ENCODE measurements around the gene ERAP2. TPM values are rescaled to one million over a fixed set of nuclear protein-coding genes. Genes with fewer than 3 reads are reported as not detected.

ERAP2 gene
- total and polyA plus RNA-seq, 2 of the 13 experiments (the other 11 are each of a cell fraction or from before 2014, with no cell fraction given) = 12.8 to 16.6 TPM

DNA sequence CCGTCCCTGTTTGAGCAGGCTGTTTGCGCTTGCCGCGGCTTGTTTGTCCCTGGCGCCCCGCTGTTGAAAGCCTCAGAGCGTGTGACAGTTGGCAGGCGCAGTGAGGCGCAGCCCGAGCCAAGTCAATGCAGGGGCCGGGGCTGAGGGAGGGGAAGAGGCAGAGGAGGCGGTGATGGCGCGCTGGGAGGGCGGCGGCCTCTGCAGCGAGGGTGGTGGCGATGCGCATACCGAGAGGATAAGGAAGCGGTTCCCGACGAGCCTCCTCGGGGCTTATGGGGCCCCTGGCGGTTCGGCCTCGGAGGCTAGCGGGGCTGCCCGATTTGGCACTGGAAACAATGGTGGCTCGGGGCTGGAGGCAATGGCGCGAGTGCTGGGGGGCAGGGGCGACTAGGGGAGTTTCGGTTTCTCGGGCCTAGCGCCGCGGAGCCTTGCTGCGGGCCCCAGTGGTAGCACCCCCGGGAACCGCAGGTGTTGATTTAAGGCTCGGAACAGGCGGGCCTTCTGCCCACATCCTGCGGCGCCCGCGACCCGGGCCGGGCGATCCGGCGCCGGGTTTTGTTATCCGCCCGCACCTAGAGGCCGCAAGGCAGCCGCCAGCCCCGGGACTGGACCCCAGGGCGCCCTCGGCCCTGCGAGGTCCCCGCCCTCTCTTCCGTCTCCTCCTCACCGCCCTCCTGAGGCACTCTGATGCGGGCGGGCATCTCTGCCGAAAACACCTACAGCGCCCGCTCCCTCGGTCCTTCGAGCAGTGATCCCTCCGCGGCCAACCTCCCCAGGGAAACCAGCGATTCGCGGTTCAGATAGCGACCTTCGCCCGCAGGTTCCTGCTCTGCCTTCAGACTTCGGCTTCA lies 58.6 kb downstream of the ERAP2 start (continued):
- no peak for TF ChIP-seq TIGD3 (CRISPR knock-in tag; IDR thresholded peaks at IDR 0.05; ENCODE audit: borderline replicate concordance)
- TF ChIP-seq ZBTB21 (CRISPR knock-in tag; IDR thresholded peaks at IDR 0.05) = no peak
- TF ChIP-seq HDAC2 (CRISPR knock-in tag; IDR thresholded peaks at IDR 0.05) = peak; percentile 66; the same call in 1 of the 2 replicates
- TF ChIP-seq USF2 (IDR thresholded peaks at IDR 0.05; ENCODE audit: low read depth, low read length) = no peak
- no peak for TF ChIP-seq USF2 (CRISPR knock-in tag; IDR thresholded peaks at IDR 0.05; ENCODE audit: borderline replicate concordance)
- TF ChIP-seq, protein P1, sequence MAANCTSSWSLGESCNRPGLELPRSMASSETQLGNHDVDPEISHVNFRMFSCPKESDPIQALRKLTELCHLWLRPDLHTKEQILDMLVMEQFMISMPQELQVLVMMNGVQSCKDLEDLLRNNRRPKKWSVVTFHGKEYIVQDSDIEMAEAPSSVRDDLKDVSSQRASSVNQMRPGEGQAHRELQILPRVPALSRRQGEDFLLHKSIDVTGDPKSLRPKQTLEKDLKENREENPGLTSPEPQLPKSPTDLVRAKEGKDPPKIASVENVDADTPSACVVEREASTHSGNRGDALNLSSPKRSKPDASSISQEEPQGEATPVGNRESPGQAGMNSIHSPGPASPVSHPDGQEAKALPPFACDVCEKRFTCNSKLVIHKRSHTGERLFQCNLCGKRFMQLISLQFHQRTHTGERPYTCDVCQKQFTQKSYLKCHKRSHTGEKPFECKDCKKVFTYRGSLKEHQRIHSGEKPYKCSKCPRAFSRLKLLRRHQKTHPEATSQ (CRISPR knock-in tag; IDR thresholded peaks at IDR 0.05; ENCODE audit: borderline replicate concordance) = no peak
- no peak; the same call in 1 of the 2 replicates for TF ChIP-seq KDM5A (IDR thresholded peaks at IDR 0.05; ENCODE audit: borderline replicate concordance, low read length)
- TF ChIP-seq MXD4 (CRISPR knock-in tag; IDR thresholded peaks at IDR 0.05) = peak; percentile 59
- peak; percentile 60; the same call in 1 of the 2 replicates for TF ChIP-seq SNAPC4 (CRISPR knock-in tag; IDR thresholded peaks at IDR 0.05)
- TF ChIP-seq ZFP36L1 (CRISPR knock-in tag; IDR thresholded peaks at IDR 0.05) = no peak
- no peak for TF ChIP-seq GTF2F1 (IDR thresholded peaks at IDR 0.05; ENCODE audit: low read length)
- no peak for TF ChIP-seq ZNF335 (CRISPR knock-in tag; IDR thresholded peaks at IDR 0.05)
- TF ChIP-seq FOXK1 (CRISPR knock-in tag; IDR thresholded peaks at IDR 0.05; ENCODE audit: borderline replicate concordance, low read depth) = no peak; the same call in none of the 2 replicates
- TF ChIP-seq ATF7-NPFF (CRISPR knock-in tag; IDR thresholded peaks at IDR 0.05; ENCODE audit: low read depth) = no peak

Data from HepG2 (cell line).